HT1080 (cell line): ENCODE results near the gene TXNDC17. TPM values are rescaled to one million over a fixed set of nuclear protein-coding genes. Genes with fewer than 3 reads are reported as not detected.
"Not testable (repeated sequence)": the region's sequence is repeated elsewhere in the genome, so short reads cannot be mapped to it uniquely, and the experiment has no call there.

Source experiments
- DNase-seq: peaks from one replicate; pipeline ENCODE4 v3.0.0-alpha.2; 2015; ENCODE audit warnings: low read depth
- polyA plus RNA-seq, 2 experiments: library from polyadenylated mRNA; depleted of rRNA; stranded (reverse); fragments of >200 nt; gene quantifications; 2 replicates each; pipeline ENCODE4 v1.2.3, GENCODE V29; 2015
- total RNA-seq: library from RNA; depleted of rRNA; stranded (reverse); fragments of >200 nt; shearing (Covaris generic); gene quantifications from 2 replicates; pipeline ENCODE4 v1.2.3, GENCODE V29; 2014; rRNA removed

TXNDC17 gene
- 108 and 116 TPM in 2 replicates for total RNA-seq
- polyA plus RNA-seq (2015; cell fraction: cytosol; rRNA removed): 221 and 347 TPM in 2 replicates
- 74.1 and 97.9 TPM in 2 replicates for polyA plus RNA-seq (2015; cell fraction: nucleus; rRNA removed)

DNA sequence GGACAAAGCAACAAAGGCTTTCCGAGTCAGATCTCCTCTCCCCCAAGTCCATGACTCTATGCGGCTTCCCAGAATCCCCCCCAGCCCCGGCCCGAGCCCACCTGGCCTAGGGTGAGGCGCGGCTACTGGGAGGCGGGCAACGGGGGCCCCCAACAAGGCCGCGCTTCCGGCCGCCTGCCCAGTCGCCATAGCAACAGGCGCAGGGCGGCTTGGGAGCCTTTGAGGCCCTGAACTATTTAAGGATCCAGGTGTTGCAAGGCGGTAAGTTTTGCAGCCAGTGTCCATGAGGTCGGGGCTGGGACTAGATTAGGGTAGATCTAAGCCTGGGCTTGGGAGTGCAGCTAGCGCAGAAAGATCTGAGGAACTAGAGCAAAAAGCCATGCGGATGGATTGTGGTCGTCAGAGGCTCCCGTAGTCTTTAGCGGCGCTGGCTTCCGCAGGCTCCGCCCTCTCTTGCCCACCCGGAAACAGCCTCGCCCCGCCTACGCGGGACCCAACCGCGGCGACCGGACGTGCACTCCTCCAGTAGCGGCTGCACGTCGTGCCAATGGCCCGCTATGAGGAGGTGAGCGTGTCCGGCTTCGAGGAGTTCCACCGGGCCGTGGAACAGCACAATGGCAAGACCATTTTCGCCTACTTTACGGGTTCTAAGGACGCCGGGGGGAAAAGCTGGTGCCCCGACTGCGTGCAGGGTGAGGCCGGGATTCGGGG, at the start of gene TXNDC17, which contains the start of gene KIAA0753:
TXNDC17 (plus strand) TSS at position 525 of the 711 bp plus-strand sequence; CDS start at position 548, 23 bp downstream.
KIAA0753 (minus strand) TSS at position 176 of the 711 bp plus-strand sequence. CDS start 5,608 bp downstream, outside the sequence.
- peak; percentile 92 for DNase-seq

DNA sequence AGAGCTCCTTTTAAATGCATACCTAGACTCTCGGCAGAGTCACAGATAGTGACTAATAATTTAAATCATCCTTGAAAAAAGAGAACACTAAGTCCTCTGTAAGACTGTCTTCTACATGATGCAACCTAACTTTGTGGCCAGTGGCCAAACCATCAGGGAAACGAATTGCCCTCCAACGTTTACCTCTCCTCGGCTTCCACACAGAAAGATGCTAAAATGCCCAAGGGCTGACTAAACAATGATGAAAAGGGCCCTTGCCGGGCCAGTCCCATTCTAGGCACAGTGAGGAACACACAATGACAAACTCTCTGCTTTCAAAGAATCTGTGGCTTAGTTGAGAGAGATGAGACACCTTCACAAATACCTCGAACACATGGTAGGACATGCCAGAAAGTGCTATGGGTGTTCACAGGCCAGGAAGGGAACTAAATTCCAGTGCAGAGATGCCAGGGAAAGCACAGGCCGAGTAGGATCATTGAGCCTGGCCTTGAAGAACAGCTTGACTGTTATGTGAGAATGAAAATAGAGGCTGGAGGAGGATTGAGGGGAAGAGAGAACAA, 49.2 kb upstream of the TXNDC17 start:
- peak; percentile 95 for DNase-seq

DNA sequence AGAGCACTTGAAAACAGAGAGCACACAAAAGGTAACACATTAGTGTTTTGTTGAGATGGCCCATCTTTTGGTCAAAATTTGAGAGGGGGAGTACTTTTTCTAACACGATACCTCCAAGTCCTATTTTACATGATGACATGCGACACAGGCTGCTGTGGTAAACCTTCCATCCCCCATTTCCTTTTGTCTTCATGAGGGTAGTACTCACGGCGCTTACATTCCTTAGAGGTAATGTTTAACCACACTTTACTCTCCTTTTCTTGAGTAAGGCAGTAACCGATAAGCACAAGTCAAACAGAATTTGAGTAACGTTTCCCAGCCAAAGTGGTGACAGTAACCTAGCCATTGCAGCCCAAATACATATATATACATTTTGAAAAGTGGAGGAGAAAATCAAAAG, 48.7 kb upstream of the TXNDC17 start:
- DNase-seq: peak; percentile 58

DNA sequence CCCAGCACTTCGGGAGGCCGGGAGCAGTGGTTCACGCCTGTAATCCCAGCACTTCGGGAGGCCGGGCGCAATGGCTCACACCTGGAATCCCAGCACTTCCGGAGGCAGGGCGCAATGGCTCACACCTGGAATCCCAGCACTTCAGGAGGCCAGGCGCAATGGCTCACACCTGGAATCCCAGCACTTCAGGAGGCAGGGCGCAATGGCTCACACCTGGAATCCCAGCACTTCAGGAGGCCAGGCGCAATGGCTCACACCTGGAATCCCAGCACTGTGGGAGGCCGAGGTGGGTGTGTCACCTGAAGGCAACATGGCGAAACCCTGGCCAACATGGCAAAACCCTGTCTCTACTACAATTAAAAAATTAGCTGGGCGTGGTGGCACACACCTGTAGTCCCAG, 47.5 kb upstream of the TXNDC17 start:
- not testable (repeated sequence) for DNase-seq

DNA sequence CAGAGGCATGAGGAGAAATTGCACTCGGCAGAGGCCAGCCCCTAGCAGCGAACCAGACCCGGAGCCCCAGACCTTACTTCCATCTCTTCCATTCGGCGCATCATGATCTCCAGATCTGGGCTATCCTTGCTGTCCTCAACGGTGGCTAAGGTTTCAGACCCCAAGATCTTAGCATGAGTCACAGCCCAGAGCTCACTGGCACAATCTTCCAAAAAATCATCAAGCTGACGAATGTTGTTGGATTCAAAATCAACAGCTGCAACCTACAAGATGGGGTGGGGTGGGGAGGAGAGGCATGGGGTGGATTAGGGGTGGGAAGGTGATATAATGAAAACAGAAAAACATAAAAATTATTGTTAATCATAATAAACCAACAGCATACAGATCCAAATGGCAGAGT, 44.8 kb upstream of the TXNDC17 start:
- DNase-seq: no peak

DNA sequence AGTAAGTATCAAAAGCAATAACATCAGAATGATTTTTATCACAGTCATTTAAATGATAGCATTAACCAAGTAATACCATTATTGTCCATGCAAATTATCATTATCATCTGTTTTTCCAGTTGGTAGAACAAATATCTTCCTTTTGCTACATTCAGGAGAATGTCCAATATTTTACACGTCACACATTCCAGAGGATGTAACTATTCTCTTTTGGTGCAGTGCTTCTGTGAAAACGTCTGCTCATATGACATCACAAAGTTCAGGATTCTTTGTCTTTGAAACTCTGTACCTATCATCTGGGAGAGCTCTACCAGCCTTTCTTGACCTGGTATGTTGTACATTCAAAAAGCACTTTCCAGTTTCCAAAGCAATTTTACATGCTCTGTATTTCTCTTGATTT, 44.3 kb upstream of the TXNDC17 start:
- no peak for DNase-seq

- no peak for DNase-seq
These were observed 43.9 kb upstream of the TXNDC17 start for GRCh38 chr17:6596941-6597340.

- no peak for DNase-seq
These were observed 43.1 kb upstream of the TXNDC17 start for GRCh38 chr17:6597727-6598126.

- no peak for DNase-seq
These were observed 41.5 kb upstream of the TXNDC17 start for GRCh38 chr17:6599364-6599763.

GRCh38 chr17:6602141-6602540, 38.7 kb upstream of the TXNDC17 start:
- no peak for DNase-seq

- no peak for DNase-seq
These were observed 37.0 kb upstream of the TXNDC17 start for GRCh38 chr17:6603744-6604325.

- no peak for DNase-seq
These were observed 35.7 kb upstream of the TXNDC17 start for GRCh38 chr17:6605142-6605541.

- DNase-seq: peak; percentile 61
These were observed 32.5 kb upstream of the TXNDC17 start for GRCh38 chr17:6608321-6608720.

DNA sequence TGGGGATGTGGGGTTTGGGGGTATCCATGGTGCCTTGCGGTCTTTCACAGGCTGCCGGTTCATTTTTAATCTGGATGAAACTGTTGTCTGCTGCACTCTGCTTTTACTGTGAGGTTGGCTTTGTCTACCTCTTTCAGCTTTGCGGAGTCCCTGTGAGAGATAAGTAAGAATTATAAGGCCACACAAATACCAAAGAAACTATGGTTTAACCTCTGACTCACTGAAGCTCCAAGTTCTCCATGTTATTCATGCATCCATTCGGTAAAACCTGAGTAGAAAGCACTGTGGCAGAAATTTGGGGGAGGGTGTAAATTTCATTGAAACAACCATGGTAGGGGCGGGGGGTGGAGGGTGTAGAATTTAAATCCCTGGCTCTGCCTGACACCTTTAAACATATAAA, 30.8 kb upstream of the TXNDC17 start:
- DNase-seq: no peak

GRCh38 chr17:6611231-6611630, 29.6 kb upstream of the TXNDC17 start:
- no peak for DNase-seq

- DNase-seq: no peak
These were observed 16.9 kb upstream of the TXNDC17 start for GRCh38 chr17:6623941-6624340.

GRCh38 chr17:6626616-6627015, 14.2 kb upstream of the TXNDC17 start:
- DNase-seq: no peak

- DNase-seq: peak; percentile 30
These were observed 13.8 kb upstream of the TXNDC17 start for GRCh38 chr17:6627019-6627418.

GRCh38 chr17:6630390-6630789, 10.5 kb upstream of the TXNDC17 start:
- no peak for DNase-seq

- no peak for DNase-seq
These were observed 8.3 kb upstream of the TXNDC17 start for GRCh38 chr17:6632530-6632929.

GRCh38 chr17:6633263-6633662, 7.6 kb upstream of the TXNDC17 start:
- no peak for DNase-seq

GRCh38 chr17:6636105-6636504, 4.8 kb upstream of the TXNDC17 start:
- DNase-seq: no peak
